ENCODE data around the gene BSN.

The BSN gene

DNA sequence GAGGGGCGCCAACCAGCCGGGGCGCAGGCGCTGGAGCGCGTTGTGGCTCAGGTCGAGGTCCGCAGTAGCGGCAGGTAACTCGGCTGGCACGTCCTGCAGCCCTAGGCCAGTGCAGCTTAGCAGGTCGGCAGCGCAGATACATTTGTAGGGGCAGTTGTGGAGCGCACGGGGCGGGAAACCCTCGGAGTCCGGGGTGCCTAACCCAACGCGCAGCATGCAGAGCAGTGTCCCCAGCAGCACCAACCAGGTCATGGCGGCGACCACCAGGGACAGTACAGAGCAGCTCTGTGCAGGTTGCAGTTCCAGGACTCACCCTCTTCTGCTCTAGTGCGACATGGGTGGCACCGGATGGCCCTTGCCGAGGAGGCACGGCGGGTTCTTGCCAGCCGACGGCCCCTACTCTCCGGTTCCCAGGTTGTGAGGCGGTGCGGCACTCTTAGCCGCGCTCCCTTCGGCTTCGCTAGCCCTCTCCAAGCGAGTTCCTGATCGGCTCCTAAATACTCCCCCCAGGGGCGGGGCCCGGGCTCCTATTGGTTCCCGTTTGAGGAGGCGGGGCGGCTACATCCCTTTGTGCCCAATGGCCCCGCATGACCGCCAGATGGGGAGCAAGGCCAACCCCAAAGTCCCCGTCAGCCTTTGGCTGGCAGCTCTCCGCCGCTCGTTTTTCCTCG, 165.1 kb downstream of the BSN start, which contains the start of gene AMIGO3:
Gene AMIGO3 (minus strand): TSS at position 471 of the 671 bp plus-strand sequence. CDS start 219 bp downstream, at position 252.
- peak; percentile 95 for DNase-seq

All from suppressor macrophage treated with lipopolysaccharide for 4 hours (primary cell).